Caki2 (cell line): ENCODE measurements around the gene ALX3. TPM values are rescaled to one million over a fixed set of nuclear protein-coding genes. Genes with fewer than 3 reads are reported as not detected.
"Not testable (repeated sequence)": the region's sequence is repeated elsewhere in the genome, so short reads cannot be mapped to it uniquely, and the experiment has no call there.

Experiments used
- DNase-seq: peaks from one replicate; pipeline ENCODE4 v3.0.0-alpha.2; 2015; ENCODE audit warnings: low read depth
- in situ Hi-C: cut with HindIII; loops from 2 replicates; pipeline ENCODE4 v1.10.0; 2016; ENCODE audit warnings: low sequenced_read_pairs, low pct_unique_long_range_greater_than_20kb, mixed read lengths
- total RNA-seq: library from RNA; depleted of rRNA; stranded (reverse); fragments of >200 nt; shearing (Covaris generic); gene quantifications from 2 replicates; pipeline ENCODE4 v1.2.3, GENCODE V29; 2014; ENCODE audit warnings: low replicate concordance

The ALX3 gene
- total RNA-seq, 1 experiment from 2014 or later, result not detected

DNA sequence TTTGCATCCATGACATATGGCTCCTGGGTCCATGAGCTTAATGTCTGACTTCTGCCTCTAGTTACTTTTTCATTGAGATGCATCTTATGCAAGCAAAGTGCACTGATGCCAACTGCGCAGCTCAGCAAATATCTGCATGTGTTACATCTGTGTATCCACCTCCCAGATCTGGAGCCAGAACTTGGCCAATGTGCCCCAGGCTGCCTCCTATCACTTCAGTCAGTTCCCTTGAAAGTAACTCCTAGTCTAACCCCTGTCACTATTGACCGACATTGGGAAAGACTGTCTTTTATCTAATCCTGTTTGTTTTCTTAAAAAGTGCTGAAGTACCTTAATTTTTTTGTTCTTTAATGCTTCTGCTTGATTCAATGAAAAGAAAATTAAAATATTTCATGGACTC, 22.5 kb upstream of the ALX3 start:
- DNase-seq, result no peak
- in situ Hi-C loops, result no loop called here

- in situ Hi-C loops, result no loop called here
- DNase-seq, result no peak
Observed at GRCh38 chr1:110091791-110092190, 21.3 kb upstream of the ALX3 start.

DNA sequence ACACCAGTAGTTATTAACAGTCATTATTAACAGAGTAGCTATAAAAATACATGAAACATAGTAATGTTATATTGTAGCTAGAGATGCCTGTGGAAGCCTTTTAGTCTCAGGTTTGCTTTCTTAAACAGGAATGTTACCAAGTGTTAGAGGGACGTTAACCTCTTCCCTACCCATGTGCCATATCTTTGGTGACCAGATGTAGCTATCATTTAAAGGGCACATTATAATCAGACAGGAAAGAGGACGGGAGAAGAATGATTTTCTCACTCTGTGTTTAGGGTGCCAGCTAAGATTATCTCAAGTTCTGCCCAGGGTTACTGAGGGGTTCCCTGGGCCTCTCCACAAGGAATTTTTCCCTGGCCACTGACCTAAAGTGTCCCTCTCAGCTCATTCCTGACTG, 20.9 kb upstream of the ALX3 start:
- in situ Hi-C loops, result no loop called here
- DNase-seq, result no peak

DNA sequence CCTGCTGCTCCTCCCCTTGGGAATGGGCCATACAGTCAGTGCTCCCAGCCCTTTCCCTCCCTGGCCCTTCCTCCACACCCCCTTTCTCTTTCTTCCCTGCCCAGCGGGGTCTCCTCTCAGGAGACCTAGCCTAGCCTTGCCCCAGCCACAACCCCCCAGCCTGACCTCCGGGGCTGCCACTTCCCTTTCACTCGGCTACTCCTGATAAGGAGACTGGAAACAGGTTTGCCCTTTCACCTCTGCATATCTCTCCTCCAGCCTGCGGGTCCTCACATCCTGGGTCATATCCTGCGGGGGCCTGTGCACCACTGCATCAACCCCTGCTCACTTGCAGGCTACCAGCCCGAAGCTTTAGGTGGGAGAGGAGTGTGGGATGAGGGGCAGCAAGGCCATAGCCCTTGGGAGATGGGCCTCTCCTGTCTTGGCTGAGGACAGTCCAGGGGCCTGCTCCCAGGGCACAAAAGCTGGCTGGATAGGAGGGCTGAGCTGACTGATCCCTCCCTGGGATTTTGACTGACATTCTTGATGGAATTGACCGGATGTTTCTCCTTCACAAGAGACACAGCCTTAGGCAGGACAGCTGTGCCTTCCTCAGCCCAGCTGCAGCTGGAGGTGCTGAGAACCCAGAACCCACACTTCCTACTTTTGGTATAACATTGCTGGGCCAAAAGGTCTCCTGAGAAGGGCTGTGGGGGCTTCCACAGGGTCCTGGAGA, 19.2 kb upstream of the ALX3 start:
- in situ Hi-C loops, result no loop called here
- DNase-seq, result no peak

GRCh38 chr1:110088739-110089316, 18.4 kb upstream of the ALX3 start:
- no peak for DNase-seq
- in situ Hi-C loops, result no loop called here

DNA sequence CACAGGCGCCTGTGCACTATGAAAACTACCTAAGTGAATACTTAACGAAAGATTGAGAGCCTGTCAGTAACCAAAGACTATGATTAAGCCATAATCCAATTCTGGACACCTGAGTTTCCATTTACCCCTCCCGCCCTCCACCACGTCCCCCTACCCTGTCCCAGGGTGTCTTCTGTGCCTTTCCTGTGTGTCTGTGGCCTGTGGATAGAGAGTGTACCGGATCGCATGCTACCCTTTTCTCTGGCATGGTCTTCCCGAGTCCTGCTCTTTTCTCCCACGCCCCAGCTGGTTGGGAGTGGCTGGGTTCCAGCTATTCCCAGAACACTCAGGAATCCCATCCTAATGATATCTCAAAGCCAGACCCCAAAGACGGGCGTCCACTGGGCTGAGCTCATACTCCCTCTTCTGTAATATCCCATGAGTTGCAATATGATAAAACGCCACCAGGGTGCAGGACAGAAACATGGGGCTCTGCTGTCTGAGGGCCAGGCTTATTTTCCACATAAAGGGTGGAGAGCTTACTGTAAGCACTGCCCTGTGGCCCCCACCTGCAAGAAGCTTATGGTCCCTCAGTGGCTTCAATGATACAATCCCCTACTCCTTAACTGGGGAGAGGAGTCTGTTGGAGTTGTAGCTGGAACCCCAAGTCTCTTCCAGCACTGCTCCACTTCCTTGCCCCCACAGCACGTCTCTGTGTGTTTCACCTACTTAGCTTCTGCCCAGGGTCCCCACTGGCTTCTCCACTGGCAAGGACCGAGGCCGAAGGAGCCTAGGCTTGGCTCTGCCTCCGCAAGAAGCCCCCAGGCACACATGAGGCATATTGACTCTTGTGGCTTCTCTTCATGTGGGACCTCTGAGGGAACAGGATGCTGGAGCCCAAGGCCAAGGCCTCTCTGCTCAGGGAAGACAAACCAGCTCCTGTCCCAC, 17.6 kb upstream of the ALX3 start:
- in situ Hi-C loops, result no loop called here
- peak; percentile 21 for DNase-seq

- no peak for DNase-seq
- in situ Hi-C loops, result no loop called here
Observed at GRCh38 chr1:110086961-110087360, 16.5 kb upstream of the ALX3 start.

- in situ Hi-C loops, result no loop called here
- no peak for DNase-seq
Observed at GRCh38 chr1:110085671-110086070, 15.2 kb upstream of the ALX3 start.

- no peak for DNase-seq
- in situ Hi-C loops, result no loop called here
Observed at GRCh38 chr1:110084227-110085078, 14.0 kb upstream of the ALX3 start.

- DNase-seq, result no peak
- in situ Hi-C loops, result no loop called here
Observed at GRCh38 chr1:110083866-110084226, 13.4 kb upstream of the ALX3 start.

DNA sequence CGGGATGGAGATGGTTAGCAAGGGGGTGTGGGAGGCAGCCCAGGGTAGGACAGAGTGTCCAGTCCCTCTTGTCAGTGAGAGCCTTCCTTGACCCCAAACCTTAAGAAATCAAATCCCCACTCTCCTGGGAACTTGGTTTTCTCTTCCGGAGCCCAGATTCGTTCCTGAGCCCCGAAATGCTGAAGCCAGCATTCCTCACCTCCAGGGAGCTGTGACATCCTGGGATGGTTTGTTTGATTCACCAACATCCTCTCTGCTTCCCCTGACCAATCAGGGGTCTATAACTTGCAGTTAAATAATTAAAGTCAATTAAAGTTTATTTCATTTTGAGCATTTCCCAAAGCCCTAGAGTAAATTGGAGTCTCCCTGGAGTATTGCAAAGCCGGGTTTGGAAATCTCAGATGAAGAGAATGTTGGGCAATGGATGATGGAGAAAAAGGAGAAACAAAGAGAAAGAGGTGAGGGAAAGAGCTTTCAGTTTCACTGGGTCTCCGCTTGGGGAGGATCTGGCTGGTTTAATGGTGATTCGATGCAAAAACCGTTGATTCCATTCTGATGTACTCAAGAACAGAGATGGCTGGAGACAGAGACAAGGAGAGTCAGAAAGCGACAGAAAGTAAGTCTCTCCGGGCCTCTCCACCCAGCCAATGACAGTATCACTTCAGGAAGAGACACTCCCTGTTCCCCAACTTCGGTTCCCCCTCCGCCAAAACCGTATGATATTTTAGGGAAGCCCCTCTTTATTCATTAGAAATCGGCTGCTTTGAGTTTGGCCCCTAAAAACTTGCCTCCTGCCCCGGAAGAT, 12.8 kb upstream of the ALX3 start:
- DNase-seq, result no peak
- in situ Hi-C loops, result no loop called here

GRCh38 chr1:110082477-110082876, 12.0 kb upstream of the ALX3 start:
- DNase-seq, result no peak
- in situ Hi-C loops, result no loop called here

DNA sequence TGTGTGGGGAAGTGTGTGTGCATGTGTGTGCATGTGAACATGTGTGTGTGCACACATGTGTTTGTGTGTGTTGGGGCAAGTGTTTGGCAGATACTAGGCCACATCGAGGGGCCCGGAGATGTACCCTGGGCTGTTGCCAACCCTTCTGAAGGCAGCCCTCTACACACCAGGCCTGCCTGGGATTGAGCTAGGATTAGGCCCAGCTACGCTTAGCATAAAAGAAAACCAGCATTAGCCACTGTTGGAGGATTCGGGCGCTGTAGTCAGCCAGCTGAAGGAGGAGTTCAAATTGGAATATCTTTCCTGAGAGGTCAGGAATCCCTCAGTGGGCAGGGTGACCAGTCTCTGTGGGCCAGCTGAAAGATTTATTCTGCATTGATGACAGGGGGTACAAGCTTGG, 10.6 kb upstream of the ALX3 start:
- DNase-seq, result no peak
- in situ Hi-C loops, result no loop called here

- in situ Hi-C loops, result not testable (repeated sequence)
Observed at GRCh38 chr1:110079995-110080394, 9.5 kb upstream of the ALX3 start.

GRCh38 chr1:110076789-110077500, 6.5 kb upstream of the ALX3 start:
- DNase-seq, result no peak
- in situ Hi-C loops, result no loop called here

More at GRCh38 chr1:110079995-110080394, 9.5 kb upstream of the ALX3 start:
- not testable (repeated sequence) for DNase-seq

GRCh38 chr1:110074166-110074565, 3.7 kb upstream of the ALX3 start:
- DNase-seq, result no peak
- in situ Hi-C loops, result no loop called here

- in situ Hi-C loops, result no loop called here
Observed at GRCh38 chr1:110070282-110070669, 196 bp downstream of the ALX3 start.

More at GRCh38 chr1:110070282-110070669, 196 bp downstream of the ALX3 start:
- no peak for DNase-seq
